Left ventricle myocardium inferior (tissue), 1 donor: ENCODE measurements around the gene XRCC4. TPM values are rescaled to one million over a fixed set of nuclear protein-coding genes. Genes with fewer than 3 reads are reported as not detected.

Source experiments
- DNase-seq: peaks from one replicate; pipeline ENCODE4 v3.0.0-alpha.2; 2020
- H3K27ac ChIP-seq: fragments of 200-600 bp; replicated peaks from 2 replicates; pipeline ENCODE4 v1.8.0; 2021
- H3K27me3 ChIP-seq: fragments of 200-600 bp; 2 replicates; pipeline ENCODE4 v1.8.0; 2021; ENCODE audit warnings: low read depth
- H3K36me3 ChIP-seq: fragments of 200-600 bp; 2 replicates; pipeline ENCODE4 v1.8.0; 2021
- H3K4me1 ChIP-seq: fragments of 200-600 bp; 2 replicates; pipeline ENCODE4 v1.8.0; 2021
- H3K4me3 ChIP-seq: fragments of 200-600 bp; 2 replicates; pipeline ENCODE4 v1.8.0; 2021; ENCODE audit warnings: mild to moderate bottlenecking, moderate library complexity
- H3K9me3 ChIP-seq: fragments of 200-600 bp; replicated peaks from 2 replicates; pipeline ENCODE4 v1.8.0; 2021
- intact Hi-C: fragments of 100-400 bp; cut with micrococcal nuclease; formaldehyde crosslinking; loops from one replicate; pipeline ENCODE4 v1.11.0; 2022
- total RNA-seq: library from RNA; stranded (reverse); fragmentation: NEBNext Ultra II Directional; extraction: Animal tissue kit (Norgen Biotek cat#: 25700); gene quantifications from one replicate; pipeline ENCODE4 v1.2.1, GENCODE V29; 2021
- TF ChIP-seq, protein P1 (sequence below): fragments of 200-600 bp; IDR thresholded peaks from 2 replicates; pipeline ENCODE4 v1.8.0; 2021; ENCODE audit warnings: antibody characterized with exemption, mild to moderate bottlenecking, borderline replicate concordance
- donor health status: DM: no; HTN: yes; CAD: no; lungs with severe emphysema.

The XRCC4 gene
- total RNA-seq, 1 donor from 2014 or later = 5.2 TPM

DNA sequence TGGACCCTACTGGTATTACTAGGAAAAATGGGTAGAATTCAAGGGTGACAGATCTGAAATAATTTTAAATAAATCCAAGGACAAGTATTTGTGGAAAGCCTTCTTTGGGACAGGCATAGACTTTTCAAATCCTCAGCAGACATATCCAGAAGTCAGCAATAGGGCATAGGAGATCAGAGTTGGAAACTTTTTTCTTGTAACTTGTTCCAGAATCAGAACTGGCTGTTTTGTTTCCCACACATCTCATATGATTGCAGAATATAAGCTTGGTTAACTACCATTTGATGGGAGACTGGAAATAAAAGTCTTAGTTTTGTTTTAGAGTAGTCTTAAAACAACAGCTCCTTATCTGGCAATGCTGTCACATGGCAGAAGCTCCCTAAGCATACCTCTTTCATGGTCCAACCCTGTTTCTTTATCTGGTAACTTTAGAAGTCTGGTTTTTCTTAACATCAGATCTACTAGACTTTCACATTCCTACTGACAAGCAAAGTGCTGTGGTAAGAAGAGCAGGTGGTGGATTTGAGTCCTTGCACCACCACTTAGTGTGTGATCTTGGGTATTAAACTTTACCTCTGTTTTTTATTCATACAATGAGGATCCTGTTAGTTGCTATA lies 25.1 kb downstream of the XRCC4 start:
- Histone ChIP-seq H3K27ac (no peak overlapping the region), H3K4me3 (no peak overlapping the region), H3K27me3 (no peaks in the 10 kb centered on the region), H3K4me1 (peaks cover 36% of the 10 kb centered on the region), H3K36me3 (no peaks in the 10 kb centered on the region), H3K9me3 (no peaks in the 10 kb centered on the region)
- no peak for DNase-seq
- TF ChIP-seq, protein P1, sequence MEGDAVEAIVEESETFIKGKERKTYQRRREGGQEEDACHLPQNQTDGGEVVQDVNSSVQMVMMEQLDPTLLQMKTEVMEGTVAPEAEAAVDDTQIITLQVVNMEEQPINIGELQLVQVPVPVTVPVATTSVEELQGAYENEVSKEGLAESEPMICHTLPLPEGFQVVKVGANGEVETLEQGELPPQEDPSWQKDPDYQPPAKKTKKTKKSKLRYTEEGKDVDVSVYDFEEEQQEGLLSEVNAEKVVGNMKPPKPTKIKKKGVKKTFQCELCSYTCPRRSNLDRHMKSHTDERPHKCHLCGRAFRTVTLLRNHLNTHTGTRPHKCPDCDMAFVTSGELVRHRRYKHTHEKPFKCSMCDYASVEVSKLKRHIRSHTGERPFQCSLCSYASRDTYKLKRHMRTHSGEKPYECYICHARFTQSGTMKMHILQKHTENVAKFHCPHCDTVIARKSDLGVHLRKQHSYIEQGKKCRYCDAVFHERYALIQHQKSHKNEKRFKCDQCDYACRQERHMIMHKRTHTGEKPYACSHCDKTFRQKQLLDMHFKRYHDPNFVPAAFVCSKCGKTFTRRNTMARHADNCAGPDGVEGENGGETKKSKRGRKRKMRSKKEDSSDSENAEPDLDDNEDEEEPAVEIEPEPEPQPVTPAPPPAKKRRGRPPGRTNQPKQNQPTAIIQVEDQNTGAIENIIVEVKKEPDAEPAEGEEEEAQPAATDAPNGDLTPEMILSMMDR = no peak
- intact Hi-C loops = no loop called here

DNA sequence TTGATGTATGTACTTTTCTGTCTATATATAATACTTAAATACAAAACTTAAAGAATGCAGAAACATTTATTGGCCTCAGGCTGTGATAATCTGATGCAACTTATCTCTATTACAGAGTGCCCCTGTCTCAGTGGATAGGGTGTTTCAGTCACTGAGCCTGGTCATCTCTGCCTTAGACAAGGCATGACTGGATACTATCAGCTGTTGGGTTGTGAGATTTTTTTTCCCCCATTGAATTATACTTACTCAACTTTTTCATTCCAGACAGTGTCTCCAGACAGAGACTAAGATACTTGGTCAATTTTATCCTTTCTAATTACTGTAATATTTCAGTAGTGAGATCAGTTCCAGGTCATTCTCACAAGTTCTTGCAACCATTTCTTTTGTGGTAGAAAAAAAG lies 26.7 kb downstream of the XRCC4 start:
- H3K4me1 ChIP-seq = peaks cover 23% of the 10 kb centered on the region
- no peak overlapping the region for H3K27ac ChIP-seq
- H3K27me3 ChIP-seq = no peaks in the 10 kb centered on the region
- no peaks in the 10 kb centered on the region for H3K36me3 ChIP-seq
- intact Hi-C loops = no loop called here
- H3K9me3 ChIP-seq = no peaks in the 10 kb centered on the region
- DNase-seq = no peak
- H3K4me3 ChIP-seq = no peak overlapping the region
- TF ChIP-seq, protein P1 = no peak

GRCh38 chr5:83107692-83108420 lies 30.5 kb downstream of the XRCC4 start:
- no peak for DNase-seq
- no peaks in the 10 kb centered on the region for H3K27me3 ChIP-seq
- H3K36me3 ChIP-seq = no peaks in the 10 kb centered on the region
- H3K4me3 ChIP-seq = no peak overlapping the region
- no peak overlapping the region for H3K27ac ChIP-seq
- no peaks in the 10 kb centered on the region for H3K9me3 ChIP-seq
- TF ChIP-seq, protein P1 = no peak
- no peaks in the 10 kb centered on the region for H3K4me1 ChIP-seq
- intact Hi-C loops = no loop called here

- H3K36me3 ChIP-seq = peaks cover 9% of the 10 kb centered on the region
- H3K27me3 ChIP-seq = no peaks in the 10 kb centered on the region
- TF ChIP-seq, protein P1 = no peak
- no peaks in the 10 kb centered on the region for H3K9me3 ChIP-seq
- H3K27ac ChIP-seq = no peak overlapping the region
- DNase-seq = no peak
- no peak overlapping the region for H3K4me3 ChIP-seq
- intact Hi-C loops = no loop called here
- H3K4me1 ChIP-seq = no peaks in the 10 kb centered on the region
These were observed 32.0 kb downstream of the XRCC4 start for GRCh38 chr5:83109380-83109779.

DNA sequence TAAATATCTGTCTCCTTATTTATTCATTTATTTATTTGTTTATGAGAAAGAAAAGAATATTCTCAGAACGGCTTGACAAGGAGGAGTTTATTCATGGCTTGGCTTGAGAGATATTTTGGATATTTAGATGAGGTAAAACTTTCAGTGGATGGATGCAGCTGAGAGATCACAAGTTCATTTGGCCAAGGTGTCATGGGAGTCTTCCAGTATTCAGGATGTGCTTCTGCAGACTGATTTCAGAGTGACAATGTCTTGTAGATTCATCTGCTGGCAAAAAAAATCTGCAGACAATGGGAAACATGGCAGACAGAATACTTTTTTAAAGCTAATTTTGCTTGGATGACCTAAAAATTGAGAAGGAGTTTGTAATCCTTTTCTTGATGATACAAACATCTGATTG lies 38.5 kb downstream of the XRCC4 start:
- Histone ChIP-seq H3K4me1 (no peaks in the 10 kb centered on the region), H3K27me3 (no peaks in the 10 kb centered on the region), H3K9me3 (peaks cover 12% of the 10 kb centered on the region), H3K27ac (no peak overlapping the region), H3K4me3 (no peak overlapping the region), H3K36me3 (peaks cover 17% of the 10 kb centered on the region)
- TF ChIP-seq, protein P1 = no peak
- intact Hi-C loops = no loop called here
- DNase-seq = no peak
